Central memory CD4-positive, alpha-beta T cell (primary cell): ENCODE results near the gene HOATZ.

Source experiments
- DNase-seq: peaks from one replicate; pipeline ENCODE4 v3.0.0; 2022

The HOATZ gene

GRCh38 chr11:111550258-111550657 lies 35.7 kb downstream of the HOATZ start:
- no peak for DNase-seq

- no peak for DNase-seq
Measured at GRCh38 chr11:111554532-111554931, 40.0 kb downstream of the HOATZ start.

- no peak for DNase-seq
Measured at GRCh38 chr11:111555255-111555654, 40.7 kb downstream of the HOATZ start.

- no peak for DNase-seq
Measured at GRCh38 chr11:111557425-111558111, 43.0 kb downstream of the HOATZ start.

- no peak for DNase-seq
Measured at GRCh38 chr11:111559800-111560464, 45.4 kb downstream of the HOATZ start.

DNA sequence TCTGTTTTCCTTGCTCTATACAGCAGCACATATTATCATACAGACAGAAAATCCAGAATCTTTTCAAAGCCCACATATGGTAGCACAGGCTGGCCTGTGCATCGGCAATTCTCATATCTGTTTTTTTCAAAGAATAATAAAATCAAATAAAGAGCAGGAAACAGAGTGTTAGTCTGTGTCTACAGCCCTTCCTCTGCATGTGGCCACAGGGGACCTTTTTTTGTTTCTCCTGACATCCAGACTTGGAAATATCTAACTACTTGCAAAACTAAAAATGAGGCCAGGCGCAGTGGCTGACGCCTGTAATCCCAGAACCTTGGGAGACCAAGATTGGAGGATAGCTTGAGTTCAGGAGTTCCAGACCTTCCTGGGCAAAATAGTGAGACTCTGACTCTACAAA lies 46.2 kb downstream of the HOATZ start:
- DNase-seq: no peak

DNA sequence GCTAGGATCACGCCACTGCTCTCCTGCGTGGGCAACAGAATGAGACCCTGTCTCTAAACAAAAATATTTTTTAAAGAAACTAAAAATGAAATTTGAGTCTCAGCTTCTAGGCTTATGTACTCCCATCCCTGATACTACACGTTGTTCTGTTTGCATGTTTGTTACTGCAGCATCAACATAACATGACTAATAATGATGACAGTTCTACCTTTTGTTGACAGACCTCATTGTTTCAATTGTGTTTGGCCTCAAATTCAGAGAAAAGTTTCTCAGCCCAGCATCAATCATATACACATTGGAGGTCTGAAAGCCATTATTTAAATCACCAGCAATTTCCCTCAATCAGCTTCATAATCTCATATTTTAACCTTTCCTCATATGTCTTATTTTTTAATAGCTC lies 46.7 kb downstream of the HOATZ start:
- no peak for DNase-seq

DNA sequence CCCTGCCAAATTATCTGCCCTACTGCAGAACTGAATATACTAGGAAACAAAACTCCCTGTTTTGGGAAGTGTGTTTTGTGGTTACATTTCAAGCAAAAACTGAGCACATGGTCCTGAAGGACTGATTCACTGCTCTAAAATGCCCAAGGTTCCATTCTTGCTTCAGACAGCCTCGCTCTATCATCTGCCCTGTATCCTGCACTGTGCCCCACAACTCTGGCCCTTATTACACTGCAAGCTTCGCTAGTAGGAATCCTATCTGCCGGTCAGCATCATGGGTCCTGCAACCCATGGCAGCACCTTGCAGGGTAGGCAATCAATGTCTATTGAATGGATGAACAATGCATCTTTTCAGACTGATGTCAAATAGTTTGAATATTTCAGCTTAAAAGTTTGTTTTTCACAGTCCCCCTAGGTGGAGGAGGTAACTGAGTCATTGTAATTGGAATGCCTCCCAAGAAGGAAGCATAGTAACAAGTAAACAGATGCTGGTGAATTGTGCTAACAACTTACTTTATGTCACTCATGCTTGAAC lies 47.3 kb downstream of the HOATZ start:
- no peak for DNase-seq

DNA sequence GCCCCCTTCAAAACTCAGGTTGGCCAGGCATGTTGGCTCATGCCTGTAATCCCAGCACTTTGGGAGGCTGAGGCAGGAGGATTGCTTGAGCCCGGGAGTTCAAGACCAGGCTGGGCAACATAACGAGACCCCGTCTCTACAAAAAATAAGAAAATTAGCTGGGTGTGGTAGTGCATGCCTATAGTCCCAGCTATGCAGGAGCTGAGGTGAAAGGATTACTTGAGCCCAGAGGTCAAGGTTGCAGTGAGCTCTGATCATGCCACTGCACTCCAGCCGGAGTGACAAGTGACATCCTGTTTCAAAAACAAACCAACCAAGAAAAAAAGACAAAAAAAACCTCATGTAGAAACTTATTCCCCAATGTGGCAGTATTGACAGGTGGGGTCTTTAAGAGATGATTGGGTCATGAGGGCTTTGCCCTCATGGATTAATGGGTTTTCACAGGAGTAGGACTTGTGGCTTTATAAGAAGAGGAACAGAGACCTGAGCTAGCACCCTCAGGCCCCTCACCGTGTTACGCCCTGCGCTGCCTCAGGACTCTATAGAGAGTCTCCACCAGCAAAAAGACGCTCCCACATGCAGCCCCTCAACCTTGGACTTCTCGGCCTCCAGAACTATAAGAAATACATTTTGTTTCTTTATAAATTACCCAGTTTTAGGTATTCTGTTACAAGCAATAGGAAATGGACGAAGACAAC lies 48.3 kb downstream of the HOATZ start:
- no peak for DNase-seq

GRCh38 chr11:111565114-111565720 lies 50.6 kb downstream of the HOATZ start:
- peak; percentile 44 for DNase-seq

- DNase-seq: no peak
Measured at GRCh38 chr11:111566324-111566723, 51.7 kb downstream of the HOATZ start.

GRCh38 chr11:111569476-111569875 lies 54.9 kb downstream of the HOATZ start:
- no peak for DNase-seq

DNA sequence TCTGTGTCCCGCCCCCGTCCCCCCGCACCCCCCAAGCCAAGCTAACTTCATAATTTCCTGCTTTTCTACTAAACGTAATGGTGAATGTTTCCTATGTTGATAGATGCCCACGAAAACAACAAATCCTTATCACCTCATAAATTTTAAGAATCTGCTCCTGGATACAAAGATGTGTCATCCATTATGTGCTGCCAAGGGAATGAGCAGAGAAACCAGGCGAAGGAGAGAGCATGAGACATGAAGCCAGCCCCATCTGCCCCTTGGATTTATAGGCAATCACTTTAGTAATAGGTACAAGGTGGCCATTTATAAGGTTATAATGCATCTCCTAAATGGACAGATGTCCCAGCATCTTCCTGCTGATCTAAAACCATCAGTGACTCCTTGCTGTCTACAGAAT lies 56.2 kb downstream of the HOATZ start:
- no peak for DNase-seq

DNA sequence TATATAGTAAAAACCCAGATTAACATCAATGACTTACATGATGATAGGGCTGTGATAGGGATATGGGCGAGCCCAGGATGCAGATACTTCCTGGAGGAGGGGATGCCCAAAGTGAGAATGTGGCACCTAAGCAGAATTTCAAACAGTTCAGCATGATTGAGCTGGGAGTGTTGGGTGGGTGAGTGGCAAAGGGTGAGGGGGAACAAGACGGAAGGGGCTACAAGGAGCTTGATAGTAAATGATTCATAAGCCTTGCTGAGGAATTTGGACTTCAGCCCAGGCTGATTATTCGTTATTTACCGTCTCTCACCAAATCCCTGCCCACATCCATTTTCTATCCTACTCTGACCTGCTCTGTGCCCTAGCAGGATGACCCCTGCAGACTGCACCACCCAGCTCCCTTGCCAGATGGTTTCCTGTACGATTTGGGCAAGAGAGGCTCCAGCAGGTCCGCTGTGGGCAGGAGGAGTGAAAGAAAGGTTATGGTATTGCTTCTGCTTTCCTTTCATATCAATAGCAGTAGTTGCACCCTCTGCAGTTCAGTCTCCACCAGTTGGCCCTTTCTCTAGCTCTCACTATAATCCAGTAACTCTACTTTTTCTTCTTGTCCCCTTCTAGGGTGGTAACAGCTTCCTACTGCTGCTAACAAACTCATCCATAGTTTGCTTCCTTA lies 57.4 kb downstream of the HOATZ start:
- DNase-seq: no peak

DNA sequence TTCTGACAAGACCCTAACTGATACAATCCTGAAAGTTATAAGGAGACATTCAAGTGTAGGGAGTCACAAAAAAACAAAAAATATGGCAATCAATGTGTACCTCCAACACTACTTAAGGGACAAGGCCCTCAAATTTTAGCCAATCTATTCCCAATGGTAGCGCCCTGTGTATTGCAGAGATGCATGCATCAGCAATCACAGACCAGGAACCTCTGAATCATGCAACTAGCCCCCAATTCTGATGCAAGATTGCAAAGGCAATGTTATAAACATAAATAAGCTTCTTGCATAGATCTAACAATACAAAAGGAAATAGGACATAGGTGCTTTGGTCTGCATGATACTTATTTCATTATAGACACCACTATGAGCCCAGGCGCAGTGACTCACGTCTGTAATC lies 58.0 kb downstream of the HOATZ start:
- no peak for DNase-seq

DNA sequence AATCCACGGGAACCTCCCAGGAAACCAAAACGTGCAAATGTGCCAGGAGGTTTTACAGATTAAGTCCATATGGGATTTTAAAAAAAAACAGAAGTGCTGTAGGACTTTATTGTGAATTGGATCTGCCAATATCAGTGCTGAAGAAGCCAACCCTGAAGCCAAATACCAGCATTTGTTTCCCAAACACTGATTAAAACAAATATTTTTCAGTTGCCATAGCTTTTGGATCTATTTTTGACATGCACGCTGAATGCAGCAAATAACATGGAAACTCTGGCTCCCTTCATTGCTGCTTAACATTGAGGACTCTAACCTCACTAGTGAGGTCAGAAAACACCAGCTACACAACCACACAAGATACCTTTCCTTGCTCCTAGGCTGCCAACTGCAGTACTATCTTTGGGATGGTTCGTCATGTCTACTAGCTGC lies 59.3 kb downstream of the HOATZ start:
- DNase-seq: no peak

GRCh38 chr11:111574373-111575225 lies 60.0 kb downstream of the HOATZ start:
- DNase-seq: no peak

DNA sequence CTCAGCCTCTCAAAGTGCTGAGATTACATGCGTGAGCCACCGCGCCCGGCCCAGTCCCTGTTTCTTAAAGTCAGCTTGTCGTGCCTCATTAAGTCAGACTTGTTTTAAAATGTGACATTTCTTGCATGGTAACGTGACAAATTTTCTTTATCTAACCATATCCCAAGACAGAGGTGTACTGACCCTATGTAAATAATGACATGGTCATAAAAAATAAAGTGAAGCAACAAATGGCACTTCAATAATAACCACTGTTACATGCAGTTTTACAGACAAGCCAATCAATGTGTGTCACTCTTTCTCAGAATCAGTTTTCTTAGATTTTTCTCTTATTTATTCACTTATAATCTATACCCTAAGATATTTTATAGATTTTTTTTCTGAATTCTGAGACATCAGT lies 61.2 kb downstream of the HOATZ start:
- DNase-seq: no peak

DNA sequence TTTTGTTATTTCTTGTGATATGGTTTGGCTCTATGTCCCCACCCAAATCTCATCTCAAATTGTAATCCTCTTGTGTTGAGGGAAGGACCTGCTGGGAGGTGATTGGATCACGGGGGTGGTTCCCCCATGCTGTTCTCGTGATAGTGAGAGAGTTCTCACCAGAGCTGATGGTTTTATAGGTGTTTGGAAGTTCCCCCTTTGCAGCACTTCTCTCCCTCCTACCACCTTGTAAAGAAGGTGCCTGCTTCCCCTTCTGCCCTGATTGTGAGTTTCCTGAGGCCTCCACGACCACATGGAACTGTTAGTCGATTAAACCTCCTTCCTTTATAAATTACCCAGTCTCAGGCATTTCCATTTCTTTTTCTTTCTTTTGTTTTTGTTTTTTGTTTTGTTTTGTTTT lies 63.2 kb downstream of the HOATZ start:
- no peak for DNase-seq

DNA sequence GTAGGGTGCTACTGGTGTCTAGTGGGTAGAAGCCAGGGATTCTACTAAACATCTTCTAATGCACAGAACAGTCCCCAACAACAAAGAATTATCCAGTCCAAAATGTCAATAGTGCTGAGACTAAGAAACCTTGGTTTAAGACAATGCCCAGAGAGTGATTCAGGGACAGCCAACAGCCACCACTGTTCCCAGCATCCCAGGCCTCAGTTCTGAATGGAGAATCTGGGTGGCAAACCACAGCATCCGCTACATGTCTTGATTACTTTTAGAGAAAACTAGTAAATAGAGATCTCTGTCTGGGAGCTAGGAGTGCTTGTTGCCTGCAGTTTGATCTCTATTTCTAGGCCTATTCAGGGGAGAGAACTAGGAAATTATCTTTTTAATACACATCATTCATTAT lies 66.8 kb downstream of the HOATZ start:
- no peak for DNase-seq

DNA sequence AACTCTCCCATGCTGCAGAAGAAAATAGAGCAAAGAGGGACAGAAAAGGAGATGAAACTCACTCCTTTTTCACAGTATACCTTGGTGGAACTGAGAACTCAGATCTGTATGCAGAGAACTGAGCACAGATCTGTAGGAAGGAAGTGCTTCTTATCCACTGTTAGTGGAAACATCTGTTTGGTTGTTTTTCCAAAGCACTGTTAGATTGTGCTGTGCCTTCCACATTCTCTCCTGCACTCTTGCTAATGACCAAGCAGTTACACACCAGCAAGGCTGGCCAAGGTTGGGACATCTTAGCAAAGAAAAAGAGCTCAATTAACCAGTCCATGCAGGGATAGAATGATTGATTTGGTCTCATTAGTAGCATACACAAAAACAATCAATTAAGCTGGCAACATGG lies 67.6 kb downstream of the HOATZ start:
- DNase-seq: no peak

- no peak for DNase-seq
Measured at GRCh38 chr11:111582881-111583280, 68.3 kb downstream of the HOATZ start.
